B cell (primary cell): ENCODE measurements around the gene CITED2. TPM values are rescaled to one million over a fixed set of nuclear protein-coding genes. Genes with fewer than 3 reads are reported as not detected.
"Not testable (repeated sequence)": the region's sequence is repeated elsewhere in the genome, so short reads cannot be mapped to it uniquely, and the experiment has no call there.

Experiments used
- ATAC-seq: fragments of 200-7000 bp; cut with Tn5 transposase; one replicate; pipeline ENCODE4 v1.10.0; 2021; ENCODE audit warnings: low read depth, mild to moderate bottlenecking, moderate number of reproducible peaks, moderate library complexity
- CTCF ChIA-PET: fragments of 350-600 bp; sonication (Branson Sonifier 250); formaldehyde crosslinking; loops from one replicate; lab custom pipeline; 2021; ENCODE audit warnings: antibody characterized with exemption, inconsistent platforms; lab: Charles Lee
- POLR2A ChIA-PET: fragments of 350-600 bp; sonication (Branson Sonifier 250); formaldehyde crosslinking; loops from one replicate; lab custom pipeline; 2021; ENCODE audit warnings: antibody characterized with exemption; lab: Charles Lee
- DNase-seq: peaks from one replicate; pipeline ENCODE4 v3.0.0; 2013
- H2AFZ ChIP-seq: 2 replicates; pipeline ENCODE4 v1.6.1; 2012; ENCODE audit warnings: mild to moderate bottlenecking, low read depth, low read length; ENCODE audit not compliant: insufficient read depth, poor library complexity, severe bottlenecking
- H3K27ac ChIP-seq, 2 donors: 1 replicate in 1 of 2; 2 replicates in 1 of 2; pipeline ENCODE4 v1.5.1; 2012 to 2013; ENCODE audit warnings: low read length in 2 of 2, mild to moderate bottlenecking in 2 of 2, moderate library complexity in 1 of 2
- H3K27me3 ChIP-seq, 4 experiments: fragments of 200-600 bp in 1 of 4; sonication (generic) in 1 of 4; replicated peaks in 1 of 4; 1 replicate in 2 of 4; 2 replicates in 2 of 4; pipeline versions ENCODE4 v1.6.1 to v1.7.0; 2013 to 2016; ENCODE audit warnings: low read length in 3 of 4, mild to moderate bottlenecking in 2 of 4, mixed read lengths in 1 of 4, moderate library complexity in 1 of 4; ENCODE audit not compliant: insufficient read depth in 4 of 4, control insufficient read depth in 3 of 4; ENCODE audit errors: control extremely low read depth in 1 of 4
- H3K36me3 ChIP-seq, 2 experiments: replicated peaks in 1 of 2; 1 replicate in 1 of 2; 2 replicates in 1 of 2; pipeline versions ENCODE4 v1.6.1 to v1.7.1; 2013; ENCODE audit warnings: low read length in 1 of 2; ENCODE audit not compliant: insufficient read depth in 2 of 2, control insufficient read depth in 1 of 2; ENCODE audit errors: control extremely low read depth in 1 of 2, extremely low read depth in 1 of 2
- H3K4me1 ChIP-seq, 2 donors: fragments of 200-600 bp in 1 of 2; sonication (generic) in 1 of 2; 1 replicate in 1 of 2; 2 replicates in 1 of 2; pipeline versions ENCODE4 v1.5.1 to v1.6.1; 2013 to 2017; ENCODE audit warnings: low read length in 2 of 2; ENCODE audit not compliant: control insufficient read depth in 2 of 2, insufficient read depth in 2 of 2
- H3K4me2 ChIP-seq: replicated peaks from 2 replicates; pipeline ENCODE3; 2012; ENCODE audit warnings: mild to moderate bottlenecking, low read depth, low read length; ENCODE audit not compliant: poor library complexity, severe bottlenecking
- H3K4me3 ChIP-seq, 5 experiments: fragments of 200-600 bp in 1 of 5; sonication (generic) in 1 of 5; 1 replicate in 3 of 5; 2 replicates in 2 of 5; pipeline versions ENCODE4 v1.5.1 to v1.7.0; 2011 to 2016; ENCODE audit warnings: low read length in 4 of 5, mild to moderate bottlenecking in 4 of 5, low read depth in 2 of 5, control low read depth in 1 of 5, moderate library complexity in 1 of 5; ENCODE audit not compliant: insufficient read depth in 1 of 5; ENCODE audit errors: control extremely low read depth in 1 of 5, extremely low read depth in 1 of 5
- H3K79me2 ChIP-seq: fragments of 200-600 bp; sonication (generic); one replicate; pipeline ENCODE4 v1.6.0; 2016; ENCODE audit warnings: low read length; ENCODE audit not compliant: control insufficient read depth, insufficient read depth
- H3K9ac ChIP-seq: fragments of 200-600 bp; sonication (generic); 2 replicates; pipeline ENCODE4 v1.6.1; 2017; ENCODE audit warnings: mild to moderate bottlenecking, low read length, moderate library complexity
- H3K9me3 ChIP-seq, 3 donors: one replicate each; pipeline versions ENCODE4 v1.6.1 to v1.7.1; 2013; ENCODE audit warnings: low read length in 2 of 3; ENCODE audit not compliant: control insufficient read depth in 2 of 3, insufficient read depth in 1 of 3; ENCODE audit errors: control extremely low read depth in 1 of 3
- H4K20me1 ChIP-seq: 2 replicates; pipeline ENCODE4 v1.6.0; 2012; ENCODE audit warnings: mild to moderate bottlenecking, low read length; ENCODE audit not compliant: insufficient read depth, control insufficient read depth, poor library complexity, severe bottlenecking
- H3K27ac Mint-ChIP-seq: one replicate; pipeline ENCODE4 v1.8.0; 2021; ENCODE audit warnings: mixed read lengths
- H3K27me3 Mint-ChIP-seq: one replicate; pipeline ENCODE4 v1.8.0; 2021; ENCODE audit warnings: mixed read lengths
- H3K4me1 Mint-ChIP-seq: one replicate; pipeline ENCODE4 v1.8.0; 2021; ENCODE audit warnings: mixed read lengths
- H3K4me3 Mint-ChIP-seq: one replicate; pipeline ENCODE4 v1.8.0; 2021; ENCODE audit warnings: mixed read lengths
- H3K9me3 Mint-ChIP-seq: one replicate; pipeline ENCODE4 v1.8.0; 2022; ENCODE audit warnings: mixed read lengths; ENCODE audit not compliant: insufficient read depth
- CTCF ChIP-seq: fragments of 200-600 bp; IDR thresholded peaks from one replicate; pipeline ENCODE4 v1.8.0; 2022; ENCODE audit warnings: antibody characterized with exemption, mild to moderate bottlenecking
- EZH2 ChIP-seq: IDR thresholded peaks from 2 replicates; pipeline ENCODE4 v1.6.1; 2012; ENCODE audit warnings: borderline replicate concordance, low read depth, mild to moderate bottlenecking, moderate library complexity, low read length; ENCODE audit not compliant: insufficient read depth, poor library complexity, severe bottlenecking
- WGBS: methylation state at CpG from one replicate; pipeline ENCODE4 v1.1.5; 2013; ENCODE audit warnings: missing lambda C conversion rate; ENCODE audit not compliant: insufficient coverage; 5-methylcytosine and 5-hydroxymethylcytosine counted together
- intact Hi-C: fragments of 100-400 bp; cut with micrococcal nuclease; formaldehyde crosslinking; loops from one replicate; pipeline ENCODE4 v1.10.0; 2022
- polyA plus RNA-seq: library from polyadenylated mRNA; depleted of rRNA; stranded (reverse); fragments of >200 nt; gene quantifications from 2 replicates; pipeline ENCODE4 v1.2.3, GENCODE V29; 2012
- total RNA-seq, 2 donors: library from RNA; stranded (reverse); fragments of 120-200 nt in 1 of 2; gene quantifications; 1 replicate in 1 of 2; 2 replicates in 1 of 2; pipeline versions ENCODE4 v1.2.3 to v1.2.4, GENCODE V29; 2013 to 2022

Gene CITED2
- total and polyA plus RNA-seq, 2 donors (not counting 1 experiment from before 2014, with no cell fraction given): 56.2 to 67.9 TPM

- no peak overlapping the region for H3K27ac ChIP-seq
- no peaks in the 10 kb centered on the region for H3K27me3 ChIP-seq
- 100% methylated on average over 1 of the region's 3 CpGs for WGBS
- H3K4me3 ChIP-seq: no peak overlapping the region
- no peaks in the 10 kb centered on the region for H3K4me1 Mint-ChIP-seq
- H3K36me3 ChIP-seq: no peaks in the 10 kb centered on the region
- no peaks in the 10 kb centered on the region for H3K9me3 Mint-ChIP-seq
- H3K4me1 ChIP-seq: no peaks in the 10 kb centered on the region
- H3K79me2 ChIP-seq: no peaks in the 10 kb centered on the region
- H3K9me3 ChIP-seq: peaks cover 0 to 3% (median 0%) of the 10 kb centered on the region in 3 donors
- CTCF ChIA-PET: interaction anchor here (1.2 kb wide), 1 partner anchor 540 kb away, joined by 3 read pairs; no protein-coding TSS in a partner anchor
- no peak overlapping the region for H2AFZ ChIP-seq
- H3K9ac ChIP-seq: no peak overlapping the region
- no peak for ATAC-seq
- no peaks in the 10 kb centered on the region for H3K27me3 Mint-ChIP-seq
- TF ChIP-seq CTCF (no peak), EZH2 (no peak)
- no peaks in the 10 kb centered on the region for H4K20me1 ChIP-seq
- H3K4me3 Mint-ChIP-seq: no peak overlapping the region
- intact Hi-C loops: no loop called here
- no peak overlapping the region for H3K4me2 ChIP-seq
- no peak overlapping the region for H3K27ac Mint-ChIP-seq
- POLR2A ChIA-PET: no interaction called here
- no peak for DNase-seq
Measured at GRCh38 chr6:139415365-139415764, 40.9 kb upstream of the CITED2 start.

- DNase-seq, H3K36me3 ChIP-seq, H3K4me1 ChIP-seq, CTCF ChIA-PET, H3K27ac ChIP-seq, H3K27me3 ChIP-seq, H3K4me3 Mint-ChIP-seq, H3K27me3 Mint-ChIP-seq, H3K9ac ChIP-seq, ATAC-seq, H2AFZ ChIP-seq, H3K4me3 ChIP-seq, H3K4me1 Mint-ChIP-seq, intact Hi-C loops, H3K9me3 ChIP-seq, H4K20me1 ChIP-seq, H3K4me2 ChIP-seq, H3K27ac Mint-ChIP-seq, H3K9me3 Mint-ChIP-seq, POLR2A ChIA-PET, H3K79me2 ChIP-seq: not testable (repeated sequence)
- no CpG with 5 or more reads among the region's 1 CpG for WGBS
Measured at GRCh38 chr6:139412103-139412502, 37.7 kb upstream of the CITED2 start.
